Muscle of back (tissue), 11 donors: ENCODE measurements around the gene RCN2. TPM values are rescaled to one million over a fixed set of nuclear protein-coding genes. Genes with fewer than 3 reads are reported as not detected.

Experiments used
- DNase-seq, 3 donors: peaks; one replicate each; pipeline versions ENCODE4 v3.0.0 to v3.0.0-alpha.2; 2013
- polyA plus RNA-seq, 10 donors: library from polyadenylated mRNA; unstranded; fragments of 120-200 nt; gene quantifications; one replicate each; pipeline ENCODE4 v1.2.1, GENCODE V29; 2013; ENCODE audit not compliant: insufficient read length in 10 of 10

Gene RCN2
- polyA plus RNA-seq, 10 donors: 98.7 to 131 (median 115) TPM

DNA sequence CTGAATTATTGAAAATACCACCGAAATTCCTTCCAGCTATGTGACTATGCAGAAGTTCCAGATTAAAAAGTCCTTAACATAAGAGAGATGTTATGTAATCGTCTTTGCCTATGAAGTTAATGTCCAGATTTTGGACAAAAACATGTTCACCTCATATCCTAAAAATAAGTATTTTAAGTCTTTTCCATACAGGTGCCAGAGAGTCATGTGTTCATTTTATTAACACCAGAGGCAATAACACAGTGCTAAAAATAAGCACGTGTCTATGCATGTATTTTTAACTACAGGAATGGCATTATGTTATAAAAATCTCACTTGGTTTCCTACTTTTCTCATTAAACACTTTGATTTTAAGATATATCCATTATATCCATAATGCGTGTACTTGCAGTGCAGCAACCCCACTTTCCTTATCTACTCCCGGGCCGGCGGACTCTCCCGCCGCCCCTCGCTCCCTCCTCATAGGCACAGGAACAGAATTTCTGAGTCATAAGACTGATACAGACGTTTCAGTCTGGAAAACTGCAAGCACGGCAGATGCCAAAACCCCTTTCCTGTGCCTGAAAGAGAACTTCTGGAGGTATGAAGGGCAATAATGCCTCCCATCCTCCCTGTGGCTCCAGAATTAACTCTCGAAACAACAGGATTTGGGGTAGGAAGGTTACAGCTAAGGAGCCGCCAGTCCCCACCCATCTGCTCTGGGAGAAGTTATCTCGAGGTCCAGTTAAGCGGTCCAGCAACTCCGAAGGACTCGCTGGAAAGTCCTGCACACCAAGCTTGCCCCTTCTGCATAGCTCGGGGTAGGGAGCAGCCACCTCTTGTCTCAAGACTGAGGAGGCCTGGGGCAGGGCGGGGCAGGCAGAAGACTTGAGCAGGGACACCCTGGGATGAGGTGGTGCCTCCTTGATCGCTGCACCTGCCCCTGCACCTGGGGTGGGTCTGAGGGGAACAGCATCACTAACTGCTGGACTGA lies 41.1 kb downstream of the RCN2 start:
- peak in 1 of 3 donors; percentile 59 for DNase-seq

DNA sequence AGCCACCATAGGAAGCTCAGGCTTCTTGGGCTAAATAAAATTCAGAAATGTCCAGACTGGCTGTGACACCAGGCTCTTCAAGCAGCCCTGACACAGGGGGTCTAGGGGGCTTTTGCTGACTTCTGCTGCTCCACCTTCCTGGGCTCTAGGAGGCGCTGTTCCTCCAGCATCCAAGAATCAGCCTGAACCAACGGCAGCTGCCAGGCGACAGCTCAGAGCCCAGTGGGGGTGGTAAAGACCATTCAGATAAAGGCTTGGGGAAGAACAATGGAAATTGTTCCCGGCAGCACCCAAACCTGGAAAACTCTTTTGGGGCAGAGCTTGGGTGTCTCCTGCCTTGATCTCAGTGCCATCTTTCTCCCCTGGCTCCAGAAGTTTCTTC lies 41.8 kb downstream of the RCN2 start:
- no peak for DNase-seq

DNA sequence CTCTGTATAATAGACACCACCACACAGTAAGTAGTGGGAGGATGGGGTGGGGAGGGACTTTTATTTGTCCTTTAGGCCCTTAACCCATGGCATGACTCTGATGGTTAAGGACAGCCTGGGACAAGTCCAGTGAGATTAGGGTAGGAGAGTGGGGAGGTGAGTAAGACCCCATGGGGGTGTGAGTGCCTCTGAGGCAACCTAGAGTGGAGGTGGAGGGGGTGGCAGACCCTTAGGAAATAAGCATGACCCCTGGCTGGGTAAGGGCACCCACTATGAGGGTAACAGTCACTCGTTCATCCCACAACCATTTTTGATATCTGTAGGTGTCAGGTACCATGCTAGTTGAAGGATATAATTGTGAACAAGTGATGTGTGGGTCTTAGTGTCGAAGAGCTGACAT lies 42.4 kb downstream of the RCN2 start:
- DNase-seq: no peak

DNA sequence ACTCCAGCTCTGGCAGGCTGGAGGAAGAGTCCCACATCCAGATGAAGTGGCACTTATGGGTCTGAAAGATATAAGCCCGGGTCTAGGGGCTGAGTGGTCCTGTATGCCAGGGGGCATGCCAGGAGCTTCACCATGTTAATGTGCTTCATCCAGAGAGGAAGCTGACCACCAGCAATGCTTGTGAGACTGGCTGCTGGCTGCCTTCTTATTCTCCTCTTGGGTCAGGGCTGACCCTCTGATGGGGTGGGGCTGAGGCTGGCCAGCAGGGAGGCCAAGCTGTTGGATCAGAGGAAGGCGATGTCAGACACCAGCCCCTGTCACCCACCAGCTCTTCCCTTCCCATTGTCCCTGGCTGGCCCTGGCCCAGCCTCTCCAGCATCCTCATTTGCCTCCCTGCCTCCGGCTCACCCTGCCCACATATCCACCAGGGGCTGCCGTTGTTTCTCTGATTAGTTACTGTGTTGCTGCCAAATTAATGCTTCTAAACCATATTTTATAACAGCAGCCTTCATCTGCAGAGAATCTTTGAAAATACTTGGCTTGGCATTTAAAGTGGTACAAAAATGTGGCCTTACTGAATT lies 43.0 kb downstream of the RCN2 start:
- no peak for DNase-seq

DNA sequence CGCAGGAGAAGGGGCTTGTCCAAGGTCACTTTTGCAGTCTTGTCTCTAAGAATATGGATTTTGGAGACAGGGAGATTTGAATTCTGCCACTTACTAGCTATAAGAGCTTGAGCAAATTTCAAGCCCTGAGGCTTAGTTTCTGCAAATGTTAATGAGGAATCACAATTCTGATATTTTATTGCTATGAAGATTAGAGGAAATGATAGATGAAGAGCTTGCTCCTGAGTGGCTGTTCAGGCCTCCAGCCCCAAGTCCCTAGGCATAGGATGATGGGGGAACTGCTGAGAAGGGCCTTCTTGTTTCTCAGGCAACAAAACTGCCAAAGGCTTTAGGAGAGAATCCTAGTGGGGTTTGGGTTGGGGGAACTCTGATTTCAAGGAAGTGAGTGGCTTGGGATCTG lies 44.6 kb downstream of the RCN2 start:
- no peak for DNase-seq

DNA sequence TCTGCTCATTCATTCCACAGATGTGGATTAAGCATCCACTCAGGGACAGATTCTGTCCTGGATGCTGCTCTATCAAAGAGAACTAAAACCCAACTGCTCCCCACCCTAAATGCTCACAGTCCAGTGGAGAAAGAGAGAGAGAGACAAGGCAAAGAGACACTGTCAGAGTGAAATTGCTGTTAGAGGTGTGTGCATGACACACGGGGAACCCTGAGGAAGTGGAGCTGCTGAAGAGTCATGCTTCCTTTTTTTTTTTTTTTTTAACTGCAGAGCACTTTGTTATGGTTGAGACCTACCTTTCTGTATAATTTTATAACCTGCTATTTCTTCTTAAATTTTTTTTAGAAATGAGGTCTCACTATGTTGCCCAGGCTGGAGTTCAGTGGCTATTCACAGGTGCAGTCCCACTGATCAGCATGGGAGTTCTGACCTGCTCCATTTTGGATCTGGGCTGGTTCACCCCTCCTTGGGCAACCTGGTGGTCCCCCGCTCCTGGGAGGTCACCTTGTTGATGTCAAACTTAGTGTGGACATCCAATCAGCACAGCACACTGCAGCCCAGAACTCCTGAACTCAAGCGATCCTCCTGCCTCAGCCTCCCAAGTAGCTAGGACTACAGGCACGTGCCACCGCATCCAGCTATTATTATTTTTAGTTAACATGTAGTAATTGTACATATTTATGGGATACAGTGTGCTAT lies 45.2 kb downstream of the RCN2 start:
- no peak for DNase-seq

DNA sequence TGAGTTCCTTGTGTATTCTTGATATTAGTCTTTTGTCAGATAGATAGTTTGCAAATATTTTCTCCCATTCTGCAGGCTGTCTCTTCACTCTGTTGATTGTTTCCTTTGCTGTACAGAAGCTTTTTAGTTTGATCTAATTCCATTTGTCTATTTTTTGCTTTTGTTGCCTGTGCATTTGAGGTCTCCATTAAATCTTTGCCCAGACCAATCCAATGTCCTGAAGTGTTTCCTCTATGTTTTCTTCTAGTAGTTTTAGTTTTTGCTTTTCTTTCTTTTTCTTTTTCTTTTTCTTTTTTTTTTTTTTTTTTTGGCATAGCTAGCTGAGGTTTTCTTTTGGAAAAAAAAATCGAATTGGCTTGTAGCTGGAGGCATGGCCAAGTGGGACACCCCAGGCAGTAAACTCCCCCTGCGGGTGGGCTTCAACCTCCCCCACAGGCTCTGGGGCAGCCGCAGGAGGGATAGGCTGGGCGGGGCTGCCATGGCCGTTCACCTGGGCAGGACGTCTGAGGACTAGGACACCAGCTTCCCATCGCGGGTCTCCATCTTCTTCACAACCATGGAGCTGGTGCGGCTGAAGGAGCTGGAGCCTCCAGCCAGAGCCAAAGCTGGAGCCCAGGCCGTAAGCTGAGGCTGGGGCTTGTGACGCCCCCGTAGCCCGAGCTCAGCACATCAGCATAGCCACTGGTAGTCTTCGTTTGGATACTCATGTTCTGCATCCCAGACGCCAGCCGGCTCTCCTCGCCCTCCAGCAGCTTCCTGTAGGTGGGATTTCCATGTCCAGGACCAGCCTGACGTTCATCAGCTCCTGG lies 47.2 kb downstream of the RCN2 start:
- no peak for DNase-seq

DNA sequence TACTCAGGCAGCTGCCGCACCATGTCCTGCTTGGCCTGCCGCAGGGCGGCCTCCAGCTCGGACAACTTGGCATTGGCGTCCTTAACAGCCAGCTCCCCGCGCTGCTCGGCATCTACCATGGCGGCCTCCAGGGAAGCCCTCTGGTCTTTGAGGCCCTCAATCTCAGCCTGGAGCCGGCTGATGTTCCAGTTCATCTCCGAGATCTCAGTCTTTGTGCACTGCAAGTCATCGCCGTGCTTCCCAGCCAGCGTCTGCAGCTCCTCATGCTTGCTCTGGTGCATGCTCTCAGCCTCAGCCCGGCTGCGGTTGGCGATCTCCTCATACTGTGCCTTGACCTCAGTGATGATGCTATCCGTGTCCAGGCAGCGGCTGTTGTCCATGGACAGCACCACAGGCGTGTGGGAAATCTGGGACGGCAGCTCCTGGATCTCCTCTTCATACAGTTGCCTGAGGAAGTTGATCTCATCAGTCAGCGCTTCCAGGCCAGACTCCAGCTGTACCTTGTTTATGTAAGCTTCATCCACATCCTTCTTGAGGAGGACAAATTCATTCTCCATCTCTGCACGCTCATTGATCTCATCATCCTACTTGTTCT lies 47.9 kb downstream of the RCN2 start:
- DNase-seq: no peak

DNA sequence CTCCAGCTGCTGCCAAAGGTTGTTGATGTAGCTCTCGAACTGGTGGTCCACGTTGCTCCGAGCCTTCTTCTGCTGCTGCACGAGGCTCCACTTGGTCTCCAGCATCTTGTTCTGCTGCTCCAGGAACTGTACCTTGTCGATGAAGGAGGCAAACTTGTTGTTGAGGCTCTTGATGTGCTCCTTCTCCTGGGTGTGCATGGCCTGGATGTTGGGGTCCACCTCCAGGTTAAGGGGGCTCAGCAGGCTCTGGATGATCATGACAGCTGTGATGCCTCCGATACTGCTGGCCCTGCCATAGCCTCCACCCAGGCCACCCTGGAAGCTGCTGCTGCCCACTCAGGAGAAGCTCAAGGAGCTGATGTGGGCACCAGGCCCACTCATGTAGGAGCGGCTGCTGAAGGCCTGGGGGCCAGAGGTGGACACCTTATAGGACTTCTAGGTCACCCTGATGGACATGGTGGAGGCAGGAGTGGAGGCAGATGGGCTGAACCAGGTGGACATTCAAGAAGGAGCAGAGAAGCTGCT lies 48.5 kb downstream of the RCN2 start:
- no peak for DNase-seq

DNA sequence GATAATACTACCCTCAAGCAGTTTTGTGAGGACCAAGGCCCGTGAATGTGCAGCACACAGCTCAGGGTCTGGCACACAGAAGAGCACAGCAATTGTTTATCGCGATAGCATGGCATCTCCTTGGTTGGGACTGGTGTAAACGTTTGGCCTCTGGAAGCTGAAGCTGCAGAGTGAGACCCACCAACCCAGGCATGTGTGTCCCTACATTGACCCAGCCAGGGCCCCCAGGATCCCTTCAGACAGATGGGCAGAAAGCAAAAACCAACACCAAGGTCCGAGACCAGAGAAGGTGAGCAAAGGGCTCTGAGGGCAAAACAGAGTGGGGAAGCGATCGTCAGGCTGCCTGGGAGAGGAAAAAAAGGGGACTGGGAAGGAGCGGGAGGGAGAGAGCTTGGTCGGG lies 50.8 kb downstream of the RCN2 start:
- no peak for DNase-seq

DNA sequence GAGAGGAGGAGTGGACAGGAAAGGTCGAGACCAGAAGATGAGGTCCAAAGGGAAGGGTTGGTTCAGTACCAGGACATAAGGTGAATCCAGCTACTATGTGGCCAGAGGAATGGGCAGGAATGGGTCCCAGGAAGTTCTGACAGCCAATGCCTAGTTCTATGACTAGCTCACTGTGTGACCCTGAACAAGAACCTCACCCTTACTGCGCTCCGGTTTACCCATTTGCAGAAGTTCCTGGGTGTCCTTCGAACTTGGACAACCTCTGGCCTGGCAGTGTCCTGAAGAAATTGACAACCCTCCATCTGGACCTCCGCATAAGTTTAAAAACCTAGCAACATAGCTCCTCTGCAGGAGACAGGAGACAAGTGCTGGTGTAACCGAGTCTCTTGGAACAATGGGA lies 51.2 kb downstream of the RCN2 start:
- DNase-seq: no peak

DNA sequence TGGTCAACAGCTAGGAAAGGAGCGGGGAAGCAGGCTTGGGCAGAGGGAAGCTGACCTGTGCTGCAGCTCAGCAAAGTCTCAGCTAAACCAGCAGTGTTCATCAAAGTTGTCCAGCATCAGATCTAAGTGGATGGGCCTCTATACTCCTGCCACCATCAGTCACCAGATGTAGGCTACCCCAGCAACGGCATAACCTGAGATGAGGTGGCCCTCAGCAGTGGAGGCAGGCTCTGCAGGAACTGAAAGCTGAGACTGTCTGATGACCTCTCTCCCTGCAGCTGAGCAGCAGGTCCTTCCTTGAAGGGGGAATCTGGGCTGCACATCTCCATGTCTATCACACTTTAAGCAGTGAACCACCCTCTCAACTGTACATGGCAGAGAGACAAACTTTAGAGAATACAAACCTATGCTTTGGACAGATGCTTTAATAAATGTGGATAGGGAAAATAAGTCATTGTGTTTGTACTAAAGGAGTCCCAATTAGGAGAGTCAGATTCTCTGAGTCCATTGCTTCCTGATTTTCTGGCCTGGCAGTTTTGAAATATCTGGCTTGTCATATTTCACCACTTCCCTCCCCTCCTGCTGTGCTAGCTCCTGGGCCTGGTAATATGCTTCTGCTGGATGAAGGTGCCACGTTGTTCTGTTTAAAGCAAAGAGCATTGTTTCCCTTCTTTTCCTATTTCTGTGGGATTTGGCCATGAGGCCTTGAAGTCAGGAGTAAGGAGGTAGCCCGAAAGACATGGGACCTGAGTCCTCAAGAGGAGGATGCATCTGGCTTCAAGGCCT lies 52.2 kb downstream of the RCN2 start:
- peak in 1 of 3 donors; percentile 17 for DNase-seq

DNA sequence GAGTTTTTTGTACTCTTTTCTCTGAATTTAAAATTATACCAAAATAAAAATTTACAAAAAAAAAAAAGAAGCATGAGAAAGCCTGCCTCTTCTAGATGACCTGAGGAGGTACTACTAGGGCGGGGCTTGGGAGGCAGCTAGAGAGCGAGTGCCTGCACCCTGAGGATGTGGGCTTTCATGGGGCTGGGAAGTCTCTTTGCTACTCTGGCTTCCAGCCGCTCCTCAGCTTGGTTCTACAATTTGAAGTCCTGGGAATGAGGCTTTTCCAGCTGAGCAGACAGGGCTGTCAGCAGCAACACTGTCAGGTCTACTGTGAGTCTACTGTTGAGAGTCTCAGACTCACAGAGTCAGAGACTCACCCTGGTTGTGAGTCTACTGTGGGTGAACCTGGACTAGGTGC lies 55.2 kb downstream of the RCN2 start:
- DNase-seq: no peak

DNA sequence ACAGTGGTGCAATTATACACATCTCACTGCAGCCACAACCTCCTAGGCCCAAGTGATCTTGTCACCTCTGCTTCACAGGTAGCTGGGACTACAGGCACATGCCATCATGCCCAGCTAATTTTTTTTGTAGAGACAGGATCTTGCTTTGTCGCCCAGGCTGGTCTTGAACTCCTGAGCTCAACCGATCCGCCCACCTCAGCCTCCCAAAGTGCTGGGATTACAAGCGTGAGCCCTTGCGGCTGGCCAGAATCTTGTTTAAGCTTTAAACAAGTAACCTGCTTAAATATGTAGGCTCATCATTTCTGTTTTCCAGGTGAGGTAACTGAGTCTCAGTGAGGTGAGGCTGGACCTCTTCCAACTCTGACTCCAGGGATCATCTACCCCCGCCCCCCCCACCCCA lies 55.7 kb downstream of the RCN2 start:
- no peak for DNase-seq

DNA sequence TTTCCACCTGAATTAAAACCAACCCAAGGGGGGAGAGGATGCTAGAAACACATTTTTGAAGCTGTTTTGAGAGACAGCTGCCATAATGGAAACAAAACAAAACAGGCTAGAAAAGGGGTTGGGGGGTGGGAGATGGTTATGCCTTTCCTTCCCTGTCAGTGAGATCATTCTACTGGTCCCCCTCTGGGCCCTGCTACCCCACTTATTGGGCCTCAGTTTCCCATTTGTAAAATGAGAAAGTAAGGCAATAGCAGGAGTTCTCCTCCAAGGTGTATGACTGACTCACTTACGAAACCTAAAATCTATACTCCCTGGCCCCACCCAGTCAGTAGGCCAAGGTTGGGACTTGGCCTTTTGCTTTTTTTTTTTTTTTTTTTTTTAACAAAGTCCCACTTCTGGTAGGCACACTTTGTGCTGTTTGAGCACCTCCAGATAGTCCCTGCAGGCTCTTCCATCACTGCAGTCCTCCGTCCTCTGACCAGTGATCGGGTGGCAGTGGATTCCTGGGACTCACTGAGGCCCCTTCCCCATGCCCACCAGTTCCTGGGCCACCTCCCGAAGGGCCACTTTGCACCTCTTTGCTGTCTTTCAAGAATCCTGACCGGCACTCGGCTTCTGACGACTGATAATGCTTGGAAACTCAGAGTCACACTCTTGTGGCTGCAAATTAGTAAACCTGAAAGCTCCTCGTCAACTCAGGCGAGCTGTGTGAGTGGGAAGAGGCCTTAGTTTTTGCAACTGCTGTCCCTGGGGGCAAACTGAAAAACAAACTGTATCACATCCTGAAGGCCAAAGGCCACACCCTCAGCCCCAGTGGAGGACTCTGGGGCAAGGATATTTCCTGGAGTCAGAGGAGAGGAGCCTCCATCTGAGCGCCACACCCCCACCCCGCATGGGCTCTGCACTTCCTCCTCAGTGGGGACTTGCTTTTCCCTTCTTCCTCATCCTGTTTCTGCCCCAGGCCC lies 56.6 kb downstream of the RCN2 start:
- DNase-seq: peak in 1 of 3 donors; percentile 50

DNA sequence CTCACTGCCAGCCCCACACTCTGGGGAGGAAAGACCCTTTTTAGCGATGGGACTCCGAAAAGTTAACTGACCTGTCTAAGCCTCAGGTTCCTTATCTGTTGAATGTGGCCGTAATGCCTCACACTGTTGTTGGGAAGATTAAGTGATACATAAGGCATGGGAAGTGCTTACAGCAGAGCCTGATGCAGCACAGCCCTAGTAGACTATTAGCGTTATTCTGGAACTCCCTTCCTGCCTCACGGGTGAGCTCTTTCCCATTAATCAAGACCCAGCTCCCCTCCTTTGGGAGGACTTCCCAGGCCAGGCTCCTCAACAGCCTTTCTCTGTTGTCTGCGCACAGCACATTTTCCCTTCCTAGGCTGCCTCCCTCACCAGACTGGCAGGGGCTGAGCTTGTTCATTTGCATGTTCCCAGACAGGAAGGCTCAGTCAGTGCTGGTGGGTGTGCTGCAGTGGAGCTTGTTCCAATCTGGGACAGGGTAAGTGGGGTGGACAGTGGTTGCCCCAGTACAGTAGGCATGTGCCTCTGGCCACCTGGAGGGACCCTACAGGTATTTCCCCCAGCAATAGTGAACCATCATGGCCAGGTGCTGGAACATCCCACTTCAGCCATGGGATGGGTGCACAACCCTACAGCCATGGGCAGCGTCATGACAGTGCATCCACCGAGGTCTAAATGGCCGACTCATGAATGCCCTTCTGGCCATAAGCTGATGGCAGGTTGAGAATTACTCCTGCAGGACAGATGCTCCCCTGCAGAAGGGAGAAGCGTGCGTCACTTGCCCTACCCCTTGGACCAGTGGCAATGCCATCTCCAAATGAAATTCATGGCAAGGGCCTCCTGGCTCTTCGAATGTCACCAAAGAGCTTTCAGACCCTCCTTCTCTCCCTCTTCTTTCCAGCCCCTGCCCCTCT lies 57.6 kb downstream of the RCN2 start:
- no peak for DNase-seq

DNA sequence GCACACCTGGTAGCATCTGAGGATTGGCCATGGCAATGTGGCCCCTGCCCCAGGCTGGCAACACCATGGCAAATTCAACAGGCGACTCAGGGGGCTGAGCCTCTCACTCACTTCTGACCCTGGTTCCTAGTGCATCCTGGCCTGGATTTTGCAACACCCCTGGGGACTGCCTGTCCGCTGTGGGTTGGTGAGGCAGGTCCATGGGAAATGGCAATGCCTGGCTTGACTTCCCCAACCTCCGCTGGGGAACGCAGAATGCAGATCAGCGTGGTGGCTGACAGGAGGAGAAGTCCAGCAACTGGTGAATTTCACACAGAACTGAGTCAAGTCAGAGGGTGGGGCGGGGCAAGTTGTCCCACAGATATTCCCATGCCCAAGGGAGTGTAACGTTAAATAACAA lies 59.5 kb downstream of the RCN2 start:
- DNase-seq: no peak
